ENCODE measurements around the gene PPIL4.
"Not testable (repeated sequence)": the region's sequence is repeated elsewhere in the genome, so short reads cannot be mapped to it uniquely, and the experiment has no call there.

The PPIL4 gene

GRCh38 chr6:149482545-149483333 lies 63.1 kb downstream of the PPIL4 start:
- no peak for DNase-seq

GRCh38 chr6:149480502-149481280 lies 65.2 kb downstream of the PPIL4 start:
- no peak for DNase-seq

- DNase-seq = no peak
Observed at GRCh38 chr6:149478631-149479314, 67.1 kb downstream of the PPIL4 start.

- no peak for DNase-seq
Observed at GRCh38 chr6:149477544-149477943, 68.3 kb downstream of the PPIL4 start.

- DNase-seq = no peak
Observed at GRCh38 chr6:149476789-149477455, 68.9 kb downstream of the PPIL4 start.

- DNase-seq = no peak
Observed at GRCh38 chr6:149474108-149474935, 71.5 kb downstream of the PPIL4 start.

- no peak for DNase-seq
Observed at GRCh38 chr6:149473080-149474052, 72.5 kb downstream of the PPIL4 start.

- no peak for DNase-seq
Observed at GRCh38 chr6:149472241-149472640, 73.6 kb downstream of the PPIL4 start.

- DNase-seq = no peak
Observed at GRCh38 chr6:149471801-149472200, 74.0 kb downstream of the PPIL4 start.

- DNase-seq = no peak
Observed at GRCh38 chr6:149470948-149471347, 74.9 kb downstream of the PPIL4 start.

GRCh38 chr6:149468179-149468578 lies 77.7 kb downstream of the PPIL4 start:
- no peak for DNase-seq

- no peak for DNase-seq
Observed at GRCh38 chr6:149467265-149467664, 78.6 kb downstream of the PPIL4 start.

- no peak for DNase-seq
Observed at GRCh38 chr6:149464411-149464810, 81.4 kb downstream of the PPIL4 start.

- DNase-seq = no peak
Observed at GRCh38 chr6:149463781-149464180, 82.1 kb downstream of the PPIL4 start.

GRCh38 chr6:149462712-149463111 lies 83.1 kb downstream of the PPIL4 start:
- DNase-seq = not testable (repeated sequence)

- DNase-seq = no peak
Observed at GRCh38 chr6:149461670-149462069, 84.2 kb downstream of the PPIL4 start.

- not testable (repeated sequence) for DNase-seq
Observed at GRCh38 chr6:149460249-149460648, 85.6 kb downstream of the PPIL4 start.

GRCh38 chr6:149459761-149460160 lies 86.1 kb downstream of the PPIL4 start:
- no peak for DNase-seq

GRCh38 chr6:149458806-149459205 lies 87.0 kb downstream of the PPIL4 start:
- no peak for DNase-seq

GRCh38 chr6:149458196-149458595 lies 87.6 kb downstream of the PPIL4 start:
- no peak for DNase-seq
